Measurements from ENCODE around the gene FAP.
A peak's percentile ranks its signal among the peaks of the same experiment; 100 is the strongest.

Gene FAP

GRCh38 chr2:162242586-162243280 is 512 bp downstream of the FAP start:
- DNase-seq (ENCODE audit: low read depth), result peak; percentile 51

GRCh38 chr2:162241571-162241970 is 1.7 kb downstream of the FAP start:
- no peak for DNase-seq (ENCODE audit: low read depth)

- DNase-seq (ENCODE audit: low read depth), result no peak
Measured at GRCh38 chr2:162234620-162235462, 8.4 kb downstream of the FAP start.

GRCh38 chr2:162233197-162233596 is 10.0 kb downstream of the FAP start:
- peak; percentile 73 for DNase-seq (ENCODE audit: low read depth)

DNA sequence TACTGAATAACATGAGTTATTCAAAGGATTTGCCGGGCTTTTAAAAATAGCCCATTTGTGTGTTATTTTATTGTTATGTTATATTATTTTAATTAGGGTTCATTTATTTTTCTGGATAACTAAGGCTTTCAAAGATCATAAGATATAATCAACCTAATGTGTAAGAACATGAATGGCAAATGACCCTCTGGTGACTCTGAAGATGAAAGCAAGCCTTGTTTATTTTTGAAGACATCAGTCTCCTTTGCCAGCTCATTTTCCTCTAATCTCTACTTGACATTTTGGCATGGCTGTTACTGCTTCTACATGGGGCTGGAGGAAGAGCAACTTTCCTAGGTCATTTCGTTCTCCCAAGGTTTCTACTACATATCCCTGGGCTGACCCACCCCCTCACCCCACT is 10.6 kb downstream of the FAP start:
- no peak for DNase-seq (ENCODE audit: low read depth)

- no peak for DNase-seq (ENCODE audit: low read depth)
Measured at GRCh38 chr2:162232027-162232426, 11.2 kb downstream of the FAP start.

- no peak for DNase-seq (ENCODE audit: low read depth)
Measured at GRCh38 chr2:162230761-162231160, 12.5 kb downstream of the FAP start.

DNA sequence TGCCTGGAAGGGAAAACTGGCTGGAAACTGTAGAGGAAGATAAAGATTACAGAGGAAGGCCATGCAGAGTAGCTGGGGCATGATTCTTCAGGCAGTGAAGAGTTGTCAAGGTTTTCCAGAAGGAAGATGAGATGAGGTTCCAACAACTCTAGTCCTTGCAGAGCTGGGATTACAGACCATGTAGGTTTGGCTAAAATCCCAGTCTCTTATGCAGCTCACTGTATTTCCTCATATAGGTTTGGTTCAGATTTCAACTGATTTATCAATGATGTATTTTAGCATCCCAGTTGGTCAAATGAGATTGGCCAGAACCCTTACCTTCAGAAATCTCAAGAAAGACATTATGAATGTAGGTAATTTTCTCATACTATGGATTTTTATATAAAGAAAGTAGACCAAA is 16.4 kb downstream of the FAP start:
- DNase-seq (ENCODE audit: low read depth), result no peak

DNA sequence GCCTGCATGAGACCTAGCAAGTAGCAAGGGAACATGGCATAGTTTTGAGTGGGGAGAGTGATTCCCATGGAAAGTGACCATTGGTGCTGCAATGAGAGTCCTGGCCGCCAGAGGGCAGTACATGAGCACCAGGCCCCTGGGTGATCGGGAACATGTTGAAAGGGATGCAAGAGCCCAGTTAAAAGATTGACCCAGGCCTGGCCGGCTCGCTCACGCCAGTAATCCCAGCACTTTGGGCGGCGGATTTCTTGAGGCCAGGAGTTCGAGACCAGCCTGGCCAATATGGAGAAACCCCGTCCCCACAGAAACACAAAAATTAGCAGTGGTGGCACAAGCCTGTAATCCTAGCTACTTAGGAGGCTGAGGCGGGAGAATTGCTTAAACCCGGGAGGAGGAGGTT is 22.2 kb downstream of the FAP start:
- no peak for DNase-seq (ENCODE audit: low read depth)

GRCh38 chr2:162220368-162220767 is 22.9 kb downstream of the FAP start:
- no peak for DNase-seq (ENCODE audit: low read depth)

GRCh38 chr2:162219426-162219825 is 23.8 kb downstream of the FAP start:
- DNase-seq (ENCODE audit: low read depth), result no peak

GRCh38 chr2:162217598-162217997 is 25.6 kb downstream of the FAP start:
- no peak for DNase-seq (ENCODE audit: low read depth)

DNA sequence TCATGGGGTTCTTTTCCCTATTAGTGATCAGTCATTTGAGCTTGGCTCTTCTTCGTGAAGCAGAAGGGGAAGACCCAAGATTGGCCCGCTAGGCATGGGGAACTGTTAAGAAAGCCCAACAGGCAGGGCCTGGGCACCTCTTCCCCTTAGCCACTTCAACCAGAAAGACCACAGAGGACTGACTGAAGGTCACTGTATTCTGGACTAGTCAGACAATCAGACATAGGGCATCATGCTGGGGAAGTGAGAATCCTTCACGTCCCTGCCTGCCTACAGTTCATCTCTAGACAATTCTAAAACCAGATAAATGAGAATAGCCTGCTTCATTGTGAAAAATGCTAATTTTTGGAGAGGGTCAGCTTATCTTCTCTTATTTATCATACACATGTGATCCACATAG is 28.1 kb downstream of the FAP start:
- no peak for DNase-seq (ENCODE audit: low read depth)

- no peak for DNase-seq (ENCODE audit: low read depth)
Measured at GRCh38 chr2:162212366-162212765, 30.9 kb downstream of the FAP start.

DNA sequence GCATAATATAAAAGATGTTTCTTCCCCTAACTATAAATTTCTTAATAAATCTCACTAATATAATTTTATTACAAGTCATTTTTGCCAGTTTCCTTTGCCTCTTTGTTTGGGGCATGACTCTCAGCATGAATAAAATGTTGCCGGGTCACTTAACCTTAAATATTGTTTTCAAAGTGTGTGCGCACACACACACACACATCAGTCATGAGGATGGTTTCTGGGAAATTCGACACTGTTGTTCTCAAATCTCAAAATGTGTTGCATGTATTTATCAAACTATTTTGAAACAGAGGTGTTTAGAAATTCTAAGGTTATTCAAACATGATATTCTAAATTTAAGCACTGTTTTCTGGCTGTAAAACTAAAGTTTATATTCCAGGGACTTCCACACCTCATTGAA is 31.5 kb downstream of the FAP start:
- DNase-seq (ENCODE audit: low read depth), result no peak

DNA sequence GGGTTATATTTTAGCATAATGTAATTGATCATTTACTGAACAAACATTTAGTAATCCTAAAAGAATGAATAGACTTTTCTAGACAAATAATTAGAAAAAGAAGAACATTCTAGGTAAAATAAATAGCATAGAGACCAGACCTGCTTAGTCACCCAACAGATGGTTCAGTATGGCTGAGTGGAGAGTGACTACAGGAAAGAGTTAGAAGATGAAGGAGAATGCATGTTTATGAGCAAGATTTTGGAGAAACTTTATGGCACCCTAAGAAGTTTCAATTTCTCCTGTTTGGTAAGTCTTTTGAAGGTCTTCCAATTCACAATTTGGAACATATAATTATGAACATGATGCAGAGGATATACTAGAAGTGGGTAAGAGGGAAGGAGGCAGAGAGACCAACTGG is 32.9 kb downstream of the FAP start:
- no peak for DNase-seq (ENCODE audit: low read depth)

- no peak for DNase-seq (ENCODE audit: low read depth)
Measured at GRCh38 chr2:162202203-162202602, 41.0 kb downstream of the FAP start.

GRCh38 chr2:162200636-162201035 is 42.6 kb downstream of the FAP start:
- no peak for DNase-seq (ENCODE audit: low read depth)

GRCh38 chr2:162199913-162200312 is 43.3 kb downstream of the FAP start:
- DNase-seq (ENCODE audit: low read depth), result no peak

DNA sequence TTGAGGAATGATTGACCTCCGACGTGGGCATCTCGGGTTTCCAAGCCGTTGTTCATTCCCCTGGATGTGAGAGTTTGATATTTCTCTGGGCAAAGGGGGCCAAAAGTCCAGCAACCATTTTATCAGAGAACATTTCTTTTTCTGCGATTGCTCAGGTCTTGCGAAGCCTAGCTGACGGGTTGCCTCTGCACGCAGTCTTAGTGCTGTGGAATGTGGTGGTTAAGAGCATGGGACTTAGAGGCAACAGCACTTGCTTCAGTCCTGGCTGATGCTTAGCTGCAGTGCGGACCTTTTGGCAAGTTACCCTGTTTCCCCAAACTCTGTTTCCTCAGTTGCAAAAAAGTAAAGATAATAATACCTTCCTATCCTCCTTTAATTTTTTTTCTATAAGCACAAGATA is 45.0 kb downstream of the FAP start:
- no peak for DNase-seq (ENCODE audit: low read depth)

- peak; percentile 65 for DNase-seq (ENCODE audit: low read depth)
Measured at GRCh38 chr2:162197069-162197825, 46.0 kb downstream of the FAP start.

GRCh38 chr2:162196638-162197037 is 46.6 kb downstream of the FAP start:
- peak; percentile 73 for DNase-seq (ENCODE audit: low read depth)

GRCh38 chr2:162188451-162188850 is 54.8 kb downstream of the FAP start:
- DNase-seq (ENCODE audit: low read depth), result no peak

Measured in HS-5 (cell line).